BLaER1 treated with 17β-estradiol and CSF1 and Interleukin-3, amounts not matched to agents 10 nM and 100 nM (cell line): ENCODE results near the gene KIAA0825.
A peak's percentile ranks its signal among the peaks of the same experiment; 100 is the strongest.
"Not testable (repeated sequence)": the region's sequence is repeated elsewhere in the genome, so short reads cannot be mapped to it uniquely, and the experiment has no call there.

Source experiments
- H3K27ac ChIP-seq, 11 experiments: shearing (Covaris generic); formaldehyde crosslinking; 2 replicates each; pipeline ENCODE4 v1.8.1; 2022
- H3K27me3 ChIP-seq, 11 experiments: shearing (Covaris generic); formaldehyde crosslinking; 2 replicates each; pipeline ENCODE4 v1.8.1; 2022
- H3K36me3 ChIP-seq, 11 experiments: shearing (Covaris generic); formaldehyde crosslinking; 2 replicates each; pipeline ENCODE4 v1.8.1; 2022
- H3K4me1 ChIP-seq, 10 experiments: shearing (Covaris generic); formaldehyde crosslinking; 2 replicates each; pipeline ENCODE4 v1.8.1; 2022
- H3K4me2 ChIP-seq, 11 experiments: shearing (Covaris generic); formaldehyde crosslinking; 2 replicates each; pipeline ENCODE4 v1.8.1; 2022
- H3K4me3 ChIP-seq, 10 experiments: shearing (Covaris generic); formaldehyde crosslinking; 2 replicates each; pipeline ENCODE4 v1.8.1; 2022
- H3K9ac ChIP-seq, 11 experiments: shearing (Covaris generic); formaldehyde crosslinking; 2 replicates each; pipeline ENCODE4 v1.8.1; 2022
- H3K9me3 ChIP-seq, 11 experiments: shearing (Covaris generic); formaldehyde crosslinking; replicated peaks in 1 of 11; 2 replicates each; pipeline ENCODE4 v1.8.1; 2022
- H4K20me1 ChIP-seq, 11 experiments: shearing (Covaris generic); formaldehyde crosslinking; 2 replicates each; pipeline ENCODE4 v1.8.1; 2022
- Cebpa-rat ChIP-seq, 11 experiments: shearing (Covaris generic); IDR thresholded peaks; 2 replicates each; pipeline ENCODE4 v1.8.1; 2022

Gene KIAA0825

DNA sequence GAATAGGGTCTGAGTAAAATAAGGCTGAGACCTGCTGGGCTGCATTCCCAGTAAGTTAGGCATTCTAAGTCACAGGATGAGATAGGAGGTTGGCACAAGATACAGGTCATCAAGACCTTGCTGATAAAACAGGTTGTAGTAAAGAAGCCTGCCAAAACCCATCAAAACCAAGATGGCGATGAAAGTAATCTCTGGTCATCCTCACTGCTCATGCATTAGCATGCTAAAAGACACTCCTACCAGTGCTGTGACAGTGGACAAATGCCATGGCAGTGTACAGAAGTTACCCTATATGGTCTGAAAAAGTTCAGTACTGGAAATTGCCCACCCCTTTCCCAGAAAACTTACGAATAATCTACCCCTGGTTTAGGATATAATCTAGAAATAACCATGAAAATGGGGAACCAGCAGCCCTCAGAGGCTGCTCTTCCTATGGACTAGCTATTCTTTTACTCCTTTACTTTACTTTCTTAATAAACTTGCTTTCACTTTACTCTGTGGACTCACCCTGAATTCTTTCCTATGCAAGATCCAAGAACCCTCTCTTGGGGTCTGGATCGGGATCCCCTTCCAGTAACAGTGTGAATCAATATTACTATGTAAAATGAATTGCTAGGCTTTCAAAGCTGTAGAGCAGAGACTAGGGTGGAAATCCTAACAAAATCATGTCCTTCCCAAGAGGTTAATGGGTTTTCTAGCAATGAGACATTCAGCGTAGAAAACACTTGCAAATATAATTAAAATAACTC is 257.8 kb downstream of the KIAA0825 start:
- Histone ChIP-seq H3K4me2 (no peak overlapping the region), H3K9ac (no peak overlapping the region), H3K27ac (no peak overlapping the region), H3K9me3 (no peaks in the 10 kb centered on the region), H3K4me1 (peaks cover 0 to 4% (median 0%) of the 10 kb centered on the region in 10 experiments; a peak in 4 of 20 replicates), H3K27me3 (no peaks in the 10 kb centered on the region), H3K36me3 (no peaks in the 10 kb centered on the region), H4K20me1 (no peaks in the 10 kb centered on the region), H3K4me3 (no peak overlapping the region)
- TF ChIP-seq Cebpa-rat (IDR thresholded peaks at IDR 0.05) = no peak

DNA sequence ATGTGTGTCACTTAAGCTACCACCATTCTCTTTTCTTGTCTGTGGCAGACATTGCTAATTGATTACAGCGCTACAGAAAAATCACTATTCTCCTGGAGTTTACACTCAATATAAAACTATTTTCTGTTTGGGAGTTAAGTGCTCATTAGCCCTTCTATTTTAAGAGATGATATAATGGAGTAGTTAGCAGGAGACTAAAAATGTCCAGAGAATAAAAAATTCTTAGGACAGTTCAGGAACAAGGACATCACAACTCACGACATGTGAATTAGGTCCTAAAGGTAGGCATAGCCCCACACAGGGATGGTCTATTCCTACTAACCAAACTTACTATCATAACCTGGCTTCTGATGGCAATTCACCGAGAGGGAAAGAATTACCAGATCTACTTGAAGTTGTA is 258.5 kb downstream of the KIAA0825 start:
- no peaks in the 10 kb centered on the region for H3K4me1 ChIP-seq
- no peaks in the 10 kb centered on the region for H3K36me3 ChIP-seq
- no peak for TF ChIP-seq Cebpa-rat (IDR thresholded peaks at IDR 0.05)
- H3K27me3 ChIP-seq = no peaks in the 10 kb centered on the region
- no peaks in the 10 kb centered on the region for H3K9me3 ChIP-seq
- H3K4me3 ChIP-seq = no peak overlapping the region
- H3K9ac ChIP-seq = no peak overlapping the region
- no peak overlapping the region for H3K27ac ChIP-seq
- H4K20me1 ChIP-seq = no peaks in the 10 kb centered on the region
- H3K4me2 ChIP-seq = no peak overlapping the region

GRCh38 chr5:94355811-94356210 is 262.6 kb downstream of the KIAA0825 start:
- no peak for TF ChIP-seq Cebpa-rat (IDR thresholded peaks at IDR 0.05)
- no peak overlapping the region for H3K9ac ChIP-seq
- H3K4me2 ChIP-seq = no peak overlapping the region
- no peak overlapping the region for H3K4me3 ChIP-seq
- H3K9me3 ChIP-seq = no peaks in the 10 kb centered on the region
- H3K27me3 ChIP-seq = no peaks in the 10 kb centered on the region
- no peaks in the 10 kb centered on the region for H3K4me1 ChIP-seq
- H3K36me3 ChIP-seq = no peaks in the 10 kb centered on the region
- H3K27ac ChIP-seq = no peak overlapping the region
- no peaks in the 10 kb centered on the region for H4K20me1 ChIP-seq

DNA sequence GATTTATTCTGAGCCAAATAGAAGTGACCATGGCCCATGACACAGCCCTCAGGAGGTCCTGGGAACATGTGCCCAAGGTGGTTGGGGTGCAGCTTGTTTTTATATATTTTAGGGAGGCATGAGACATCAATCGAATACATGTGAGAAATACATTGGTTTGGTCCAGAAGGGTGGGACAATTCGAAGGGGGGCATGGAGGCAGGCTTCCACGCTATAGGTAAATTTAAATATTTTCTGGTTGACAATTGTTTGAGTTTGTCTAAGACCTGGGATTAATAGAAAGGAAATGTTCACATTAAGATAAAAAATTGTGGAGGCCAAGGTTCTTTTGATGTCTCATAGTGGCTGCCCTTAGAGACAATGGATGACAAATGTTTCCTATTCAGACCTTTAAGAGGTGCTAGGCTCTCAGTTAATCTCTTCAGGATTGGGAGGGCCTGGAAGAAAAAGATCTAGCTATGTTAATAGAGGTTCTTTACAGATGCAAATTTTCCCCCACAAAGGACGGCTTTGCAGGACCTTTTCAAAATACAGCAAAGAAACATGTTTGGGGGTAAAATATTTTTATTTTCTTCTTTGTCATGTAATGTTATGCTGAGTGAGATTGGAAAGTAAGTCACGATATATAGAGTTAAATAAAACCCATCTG is 263.4 kb downstream of the KIAA0825 start:
- H3K27me3 ChIP-seq, H3K4me2 ChIP-seq, H3K9me3 ChIP-seq, H3K27ac ChIP-seq, H3K4me1 ChIP-seq, H3K9ac ChIP-seq, H3K4me3 ChIP-seq, H3K36me3 ChIP-seq, H4K20me1 ChIP-seq: not testable (repeated sequence)

DNA sequence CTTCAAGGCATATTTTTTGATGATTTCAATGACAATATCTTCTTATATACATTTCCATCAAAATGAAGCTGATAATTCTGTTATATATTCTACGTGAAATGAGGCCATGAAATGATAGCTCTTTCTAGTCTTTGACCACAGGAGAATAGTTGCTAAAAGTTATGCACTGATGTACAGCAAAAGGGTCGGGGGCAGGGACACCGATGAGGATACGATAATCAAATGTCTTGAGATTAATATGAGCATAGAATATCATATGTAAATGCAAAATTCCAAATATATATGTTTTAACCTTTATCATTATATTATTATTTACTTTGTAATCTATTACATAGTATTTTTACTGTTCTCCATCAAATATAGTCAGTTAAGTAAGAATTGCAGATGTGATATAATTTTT is 264.8 kb downstream of the KIAA0825 start:
- no peak overlapping the region for H3K4me3 ChIP-seq
- H4K20me1 ChIP-seq = no peaks in the 10 kb centered on the region
- no peaks in the 10 kb centered on the region for H3K4me1 ChIP-seq
- no peak overlapping the region for H3K4me2 ChIP-seq
- H3K9me3 ChIP-seq = peaks cover 0 to under 1% (median 0%) of the 10 kb centered on the region in 11 experiments; a peak in 1 of 22 replicates
- H3K27me3 ChIP-seq = no peaks in the 10 kb centered on the region
- H3K27ac ChIP-seq = no peak overlapping the region
- no peaks in the 10 kb centered on the region for H3K36me3 ChIP-seq
- no peak for TF ChIP-seq Cebpa-rat (IDR thresholded peaks at IDR 0.05)
- no peak overlapping the region for H3K9ac ChIP-seq

DNA sequence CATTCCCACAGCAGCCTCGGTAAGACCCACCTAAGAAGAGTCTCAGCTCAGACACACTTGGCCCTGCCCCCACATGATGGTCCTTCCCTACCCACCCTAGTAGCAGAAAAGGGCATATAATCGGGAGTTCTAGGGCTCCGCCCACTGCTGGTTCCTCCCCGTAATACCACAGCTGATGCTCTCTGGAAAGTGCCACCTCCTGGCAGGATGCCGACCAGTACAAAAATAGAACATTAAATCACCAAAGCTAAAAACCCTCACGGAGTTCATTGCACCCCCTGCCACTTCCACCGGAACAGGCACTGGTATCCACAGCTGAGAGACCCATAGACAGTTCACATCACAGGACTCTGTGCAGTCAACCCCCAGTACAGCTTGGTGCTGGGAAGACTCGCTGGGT is 271.3 kb downstream of the KIAA0825 start:
- Histone ChIP-seq H3K9ac (no peak overlapping the region), H3K36me3 (no peaks in the 10 kb centered on the region), H3K4me3 (no peak overlapping the region), H3K27ac (no peak overlapping the region), H3K9me3 (peaks cover 0 to 8% (median 0%) of the 10 kb centered on the region in 11 experiments; a peak in 4 of 22 replicates), H4K20me1 (no peaks in the 10 kb centered on the region), H3K27me3 (no peaks in the 10 kb centered on the region), H3K4me1 (peaks cover 0 to 8% (median 0%) of the 10 kb centered on the region in 10 experiments; a peak in 5 of 20 replicates), H3K4me2 (no peak overlapping the region)
- no peak for TF ChIP-seq Cebpa-rat (IDR thresholded peaks at IDR 0.05)

GRCh38 chr5:94345257-94345656 is 273.1 kb downstream of the KIAA0825 start:
- no peaks in the 10 kb centered on the region for H3K27me3 ChIP-seq
- H3K36me3 ChIP-seq = no peaks in the 10 kb centered on the region
- no peak overlapping the region; a peak in 1 of 22 replicates for H3K4me2 ChIP-seq
- H3K9me3 ChIP-seq = peaks cover 0 to 8% (median 0%) of the 10 kb centered on the region in 11 experiments; a peak in 4 of 22 replicates
- no peaks in the 10 kb centered on the region for H4K20me1 ChIP-seq
- H3K27ac ChIP-seq = peak overlapping the region in 1 of 11 experiments; percentile 29; a peak in 1 of 22 replicates
- no peak overlapping the region for H3K4me3 ChIP-seq
- H3K9ac ChIP-seq = no peak overlapping the region
- H3K4me1 ChIP-seq = peaks cover 0 to 8% (median 0%) of the 10 kb centered on the region in 10 experiments; a peak in 5 of 20 replicates
- TF ChIP-seq Cebpa-rat (IDR thresholded peaks at IDR 0.05) = no peak

DNA sequence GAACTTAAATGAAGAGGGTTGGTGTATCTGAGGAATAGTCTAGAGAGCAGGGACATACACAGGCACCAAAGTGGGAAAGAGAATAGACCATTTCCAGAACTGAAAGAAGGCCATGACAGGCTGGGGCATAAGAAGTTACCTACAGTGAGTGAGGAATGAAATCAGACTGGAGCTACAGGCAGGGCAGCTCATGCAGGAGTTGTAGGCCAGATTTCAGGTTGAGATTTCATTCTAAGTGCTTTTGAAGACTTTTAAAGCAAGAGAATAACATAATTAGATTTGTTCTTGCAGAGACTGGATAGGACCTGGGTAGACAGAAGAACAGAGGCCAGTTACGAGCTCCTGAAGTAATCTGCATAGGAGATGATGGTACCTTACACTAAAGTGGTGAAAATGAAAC is 280.8 kb downstream of the KIAA0825 start:
- no peak overlapping the region for H3K4me2 ChIP-seq
- no peaks in the 10 kb centered on the region for H3K9me3 ChIP-seq
- no peaks in the 10 kb centered on the region for H3K36me3 ChIP-seq
- H3K9ac ChIP-seq = no peak overlapping the region
- H3K27ac ChIP-seq = no peak overlapping the region
- H3K4me1 ChIP-seq = no peaks in the 10 kb centered on the region
- no peaks in the 10 kb centered on the region for H3K27me3 ChIP-seq
- no peaks in the 10 kb centered on the region for H4K20me1 ChIP-seq
- no peak overlapping the region for H3K4me3 ChIP-seq
- no peak for TF ChIP-seq Cebpa-rat (IDR thresholded peaks at IDR 0.05)

- Histone ChIP-seq H3K4me1 (no peaks in the 10 kb centered on the region), H3K27me3 (no peaks in the 10 kb centered on the region)
Observed at GRCh38 chr5:94335936-94336335, 282.5 kb downstream of the KIAA0825 start.

GRCh38 chr5:94329115-94329514 is 289.3 kb downstream of the KIAA0825 start:
- Histone ChIP-seq H3K27ac (no peak overlapping the region), H4K20me1 (no peaks in the 10 kb centered on the region), H3K9me3 (peaks cover 0 to 14% (median 0%) of the 10 kb centered on the region in 11 experiments; a peak in 4 of 22 replicates), H3K9ac (no peak overlapping the region), H3K4me3 (no peak overlapping the region), H3K4me1 (no peaks in the 10 kb centered on the region), H3K4me2 (no peak overlapping the region), H3K27me3 (no peaks in the 10 kb centered on the region), H3K36me3 (no peaks in the 10 kb centered on the region)
- TF ChIP-seq Cebpa-rat (IDR thresholded peaks at IDR 0.05) = no peak

More at GRCh38 chr5:94335936-94336335, 282.5 kb downstream of the KIAA0825 start:
- Histone ChIP-seq H3K9ac (no peak overlapping the region), H3K4me3 (no peak overlapping the region), H3K9me3 (no peaks in the 10 kb centered on the region), H3K27ac (no peak overlapping the region), H4K20me1 (no peaks in the 10 kb centered on the region), H3K36me3 (no peaks in the 10 kb centered on the region), H3K4me2 (no peak overlapping the region)
- TF ChIP-seq Cebpa-rat (IDR thresholded peaks at IDR 0.05) = no peak
